Measurements from ENCODE around the gene RTL10. TPM values are rescaled to one million over a fixed set of nuclear protein-coding genes. Genes with fewer than 3 reads are reported as not detected.

RTL10 gene
- total and polyA plus RNA-seq, 2 of the 8 experiments (the other 6 are each of a cell fraction or from before 2014, with no cell fraction given) = 11.5 to 18.8 TPM

GRCh38 chr22:19869497-19870152, 15.0 kb upstream of the RTL10 start (continued):
- no peak for TF ChIP-seq CHD7 (IDR thresholded peaks at IDR 0.05; ENCODE audit: insufficient replicate concordance, low read length)
